GM12864 (cell line): ENCODE measurements around the gene VEZT.

ENCODE experiments used
- DNase-seq: peaks from one replicate; pipeline ENCODE4 v3.0.0-alpha.2; 2011; ENCODE audit warnings: low read depth
- H3K4me3 ChIP-seq: 2 replicates; pipeline ENCODE4 v1.5.1; 2011; ENCODE audit warnings: mild to moderate bottlenecking, low read depth, low read length, control low read depth
- CTCF ChIP-seq: IDR thresholded peaks from 2 replicates; pipeline ENCODE4 v1.5.1; 2011; ENCODE audit warnings: low read depth, mild to moderate bottlenecking, moderate library complexity, low read length, control low read depth, inconsistent platforms; ENCODE audit errors: missing control alignments

VEZT gene

DNA sequence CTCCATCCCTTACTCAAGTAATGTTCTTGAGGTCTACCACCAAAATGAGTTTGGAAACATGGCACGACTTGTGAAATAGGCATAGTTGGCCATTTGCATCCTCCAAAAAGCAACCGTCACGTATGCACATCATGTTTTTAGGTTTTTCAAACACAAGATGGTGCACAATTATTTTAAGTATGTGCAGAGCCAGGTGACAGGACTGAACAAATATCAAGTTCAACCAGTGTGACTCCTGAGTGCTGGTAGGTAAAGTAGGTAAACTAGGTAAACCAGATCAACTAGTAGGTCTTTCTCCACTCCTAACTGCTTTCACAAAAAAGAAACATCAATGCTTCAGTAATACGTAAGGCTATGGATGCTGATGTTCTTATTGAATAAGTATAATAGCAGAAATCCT, 39.5 kb upstream of the VEZT start:
- H3K4me3 ChIP-seq = no peak overlapping the region
- no peak for TF ChIP-seq CTCF
- DNase-seq = no peak

GRCh38 chr12:95179011-95179410, 38.6 kb upstream of the VEZT start:
- TF ChIP-seq CTCF = no peak
- H3K4me3 ChIP-seq = no peak overlapping the region
- no peak for DNase-seq

DNA sequence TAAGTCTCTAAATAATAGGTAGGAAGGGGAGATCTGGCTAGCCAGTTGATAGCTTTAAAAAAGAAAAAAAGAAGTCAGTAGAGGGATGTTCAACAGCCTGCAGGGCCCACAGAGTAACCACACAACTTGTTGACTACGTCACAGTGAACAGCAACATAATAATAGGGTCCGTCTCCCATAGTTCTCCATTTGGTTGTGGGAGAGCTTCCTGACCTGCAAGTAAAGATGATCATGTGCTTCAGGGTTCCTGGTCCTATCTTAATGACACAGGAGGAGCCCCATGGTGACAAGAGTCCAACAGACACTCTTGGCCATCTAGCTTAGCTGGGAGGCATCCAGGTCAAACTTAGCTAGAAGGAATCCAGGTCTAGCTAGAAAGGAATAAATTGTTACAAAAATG, 36.5 kb upstream of the VEZT start:
- TF ChIP-seq CTCF = no peak
- DNase-seq = no peak
- H3K4me3 ChIP-seq = no peak overlapping the region

GRCh38 chr12:95182868-95183415, 34.7 kb upstream of the VEZT start:
- H3K4me3 ChIP-seq = no peak overlapping the region
- DNase-seq = no peak
- TF ChIP-seq CTCF = no peak

GRCh38 chr12:95184121-95184520, 33.5 kb upstream of the VEZT start:
- no peak overlapping the region for H3K4me3 ChIP-seq
- no peak for TF ChIP-seq CTCF
- DNase-seq = no peak

- no peak for TF ChIP-seq CTCF
- no peak overlapping the region for H3K4me3 ChIP-seq
- no peak for DNase-seq
These were observed 32.5 kb upstream of the VEZT start for GRCh38 chr12:95185072-95185471.

DNA sequence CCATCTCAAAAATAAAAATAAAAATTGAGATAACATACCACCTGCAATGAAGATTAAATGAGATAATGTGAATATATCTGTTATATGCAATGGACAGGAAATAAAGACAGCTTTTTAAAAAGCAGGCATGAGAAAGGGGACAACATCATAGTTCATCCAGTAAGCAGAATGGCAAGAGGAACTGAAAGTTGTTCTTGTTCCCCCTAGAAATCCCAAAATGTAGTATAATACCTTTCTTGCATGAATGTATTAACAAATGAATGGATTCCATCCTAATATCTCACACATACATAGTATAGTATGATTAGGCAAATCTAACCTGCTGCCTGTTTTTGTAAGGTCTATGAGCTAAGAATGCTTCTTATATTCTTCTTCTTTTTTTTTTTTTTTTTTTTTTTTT, 31.8 kb upstream of the VEZT start:
- no peak for DNase-seq
- TF ChIP-seq CTCF = no peak
- H3K4me3 ChIP-seq = no peak overlapping the region
